Measurements from ENCODE around the gene GJA5.

- TF ChIP-seq CTCF (conservative IDR thresholded peaks at IDR 0.05; ENCODE audit: low read depth, low read length), result no peak
- TF ChIP-seq EZH2 (IDR thresholded peaks at IDR 0.05; ENCODE audit: low read length, unreplicated experiment), result no peak
Observed at GRCh38 chr1:147800804-147801203, 40.4 kb upstream of the GJA5 start.
